HCT116 (cell line): ENCODE data around the gene TTLL11. TPM values are rescaled to one million over a fixed set of nuclear protein-coding genes. Genes with fewer than 3 reads are reported as not detected.

Source experiments
- ATAC-seq: fragments of 200-7000 bp; cut with Tn5 transposase; 2 replicates; pipeline ENCODE4 v1.9.1; 2020; ENCODE audit warnings: mild to moderate bottlenecking, moderate library complexity
- BruUV-seq: library from RNA; stranded (reverse); fragments of 400-500 nt; replicated peaks from 2 replicates; lab custom pipeline; 2021; lab: Mats Ljungman, UMichigan
- CTCF ChIA-PET: fragments of 300-600 bp; sonication (Branson Sonifier 250); formaldehyde crosslinking; loops from one replicate; lab custom pipeline; 2021; ENCODE audit warnings: antibody characterized with exemption; lab: Charles Lee
- POLR2A ChIA-PET: fragments of 300-600, 350-600 bp; sonication (Branson Sonifier 250); formaldehyde crosslinking; loops from one replicate; lab custom pipeline; 2021; ENCODE audit warnings: antibody characterized with exemption; lab: Charles Lee
- RAD21 ChIA-PET, 2 experiments: fragments of 300-600 bp; sonication (Branson Sonifier 250); formaldehyde crosslinking; loops; one replicate each; lab custom pipeline; 2023; ENCODE audit warnings: low total read pairs in 2 of 2; ENCODE audit not compliant: uncharacterized antibody in 2 of 2, unreplicated experiment in 2 of 2, low non-redundant PET in 1 of 2; lab: Charles Lee
- DNase-seq: peaks from one replicate; pipeline ENCODE4 v3.0.0-alpha.2; 2010; ENCODE audit warnings: low read depth, low spot score
- H2AFZ ChIP-seq: fragments of 200-600 bp; shearing (Covaris generic), sonication (generic); 2 replicates; pipeline ENCODE4 v1.6.1; 2017; ENCODE audit warnings: low read depth, mixed run types, mixed read lengths, antibody characterized with exemption, low read length; ENCODE audit not compliant: poor library complexity, severe bottlenecking
- H3K27ac ChIP-seq: 2 replicates; pipeline ENCODE4 v1.5.1; 2012; ENCODE audit warnings: low read depth, low read length
- H3K27me3 ChIP-seq: fragments of 200-600 bp; sonication (generic); 2 replicates; pipeline ENCODE4 v1.6.1; 2016; ENCODE audit warnings: mixed run types, low read length, mixed read lengths; ENCODE audit not compliant: insufficient read depth
- H3K36me3 ChIP-seq, 2 experiments: fragments of 200-500 bp in 1 of 2; fragments of 200-600 bp in 1 of 2; sonication (Bioruptor generic) in 1 of 2; sonication (generic) in 1 of 2; 2 replicates each; pipeline versions ENCODE4 v1.5.1 to v1.6.1; 2014 to 2016; ENCODE audit warnings: low read length in 2 of 2, inconsistent platforms in 1 of 2, mixed read lengths in 1 of 2, mixed run types in 1 of 2; ENCODE audit not compliant: insufficient read depth in 2 of 2, control insufficient read depth in 1 of 2
- H3K4me1 ChIP-seq, 2 experiments: fragments of 200-600 bp in 1 of 2; sonication (generic) in 1 of 2; 2 replicates each; pipeline versions ENCODE4 v1.5.1 to v1.6.1; 2012 to 2017; ENCODE audit warnings: low read length in 2 of 2, inconsistent platforms in 1 of 2, mild to moderate bottlenecking in 1 of 2, mixed read lengths in 1 of 2, mixed run types in 1 of 2, moderate library complexity in 1 of 2; ENCODE audit not compliant: insufficient read depth in 2 of 2, control insufficient read depth in 1 of 2
- H3K4me2 ChIP-seq: fragments of 200-600 bp; sonication (generic); 2 replicates; pipeline ENCODE4 v1.6.1; 2017; ENCODE audit warnings: mixed run types, low read length, mixed read lengths
- H3K4me3 ChIP-seq, 2 experiments: fragments of 200-600 bp in 1 of 2; sonication (generic) in 1 of 2; replicated peaks in 1 of 2; 2 replicates each; pipeline ENCODE4 v1.5.1; 2011 to 2016; ENCODE audit warnings: low read length in 2 of 2, control low read depth in 1 of 2, low read depth in 1 of 2, mild to moderate bottlenecking in 1 of 2, mixed read lengths in 1 of 2, mixed run types in 1 of 2
- H3K79me2 ChIP-seq: fragments of 200-600 bp; sonication (generic); 2 replicates; pipeline ENCODE4 v1.6.1; 2017; ENCODE audit warnings: mild to moderate bottlenecking, mixed run types, low read length, moderate library complexity, mixed read lengths; ENCODE audit not compliant: insufficient read depth
- H3K9ac ChIP-seq: fragments of 200-600 bp; sonication (generic); 2 replicates; pipeline ENCODE4 v1.6.1; 2016; ENCODE audit warnings: low read length, mixed read lengths
- H3K9me2 ChIP-seq: fragments of 200-600 bp; sonication (generic), shearing (Covaris generic); 2 replicates; pipeline ENCODE4 v1.6.1; 2017; ENCODE audit warnings: mixed run types, mild to moderate bottlenecking, moderate library complexity; ENCODE audit not compliant: insufficient read depth
- H3K9me3 ChIP-seq, 2 experiments: fragments of 200-500 bp in 1 of 2; fragments of 200-600 bp in 1 of 2; sonication (Bioruptor generic) in 1 of 2; sonication (generic) in 1 of 2; 2 replicates each; pipeline ENCODE4 v1.6.1; 2014 to 2017; ENCODE audit warnings: low read length in 2 of 2, mixed read lengths in 2 of 2, inconsistent platforms in 1 of 2, low read depth in 1 of 2, mild to moderate bottlenecking in 1 of 2, mixed run types in 1 of 2, moderate library complexity in 1 of 2; ENCODE audit not compliant: control insufficient read depth in 1 of 2, insufficient read depth in 1 of 2
- H4K20me1 ChIP-seq: fragments of 200-600 bp; sonication (generic), shearing (Covaris generic); 2 replicates; pipeline ENCODE4 v1.6.1; 2017; ENCODE audit warnings: mixed run types, mild to moderate bottlenecking, moderate library complexity; ENCODE audit not compliant: insufficient read depth
- ATF3 ChIP-seq: IDR thresholded peaks from 2 replicates; pipeline ENCODE4 v1.6.1; 2012
- CBX3 ChIP-seq: IDR thresholded peaks from 2 replicates; pipeline ENCODE4 v1.6.1; 2012; ENCODE audit warnings: low read depth
- CEBPB ChIP-seq: IDR thresholded peaks from 2 replicates; pipeline ENCODE4 v1.6.1; 2012; ENCODE audit warnings: low read depth
- ELF1 ChIP-seq: IDR thresholded peaks from 2 replicates; pipeline ENCODE4 v1.6.1; 2012; ENCODE audit warnings: low read depth, borderline replicate concordance
- EZH2 ChIP-seq: fragments of 200-600 bp; sonication (generic); IDR thresholded peaks from 2 replicates; pipeline ENCODE4 v1.6.1; 2017; ENCODE audit warnings: antibody characterized with exemption, mixed run types
- FOSL1 ChIP-seq: IDR thresholded peaks from 2 replicates; pipeline ENCODE4 v1.6.1; 2012; ENCODE audit warnings: low read depth
- POLR2A ChIP-seq: IDR thresholded peaks from 2 replicates; pipeline ENCODE4 v1.7.0; 2011; ENCODE audit warnings: borderline replicate concordance; ENCODE audit not compliant: insufficient read depth, insufficient read length; ENCODE audit errors: extremely low read depth
- POLR2AphosphoS5 ChIP-seq: IDR thresholded peaks from 2 replicates; pipeline ENCODE4 v1.6.1; 2011; ENCODE audit warnings: mild to moderate bottlenecking, low read depth, low read length, moderate library complexity
- SIN3A ChIP-seq: IDR thresholded peaks from 2 replicates; pipeline ENCODE4 v1.6.1; 2012; ENCODE audit warnings: low read depth
- SRF ChIP-seq: IDR thresholded peaks from 2 replicates; pipeline ENCODE4 v1.6.1; 2012; ENCODE audit warnings: low read depth
- TCF7L2 ChIP-seq: IDR thresholded peaks from 2 replicates; pipeline ENCODE4 v1.7.0; 2011; ENCODE audit warnings: borderline replicate concordance, inconsistent platforms; ENCODE audit not compliant: insufficient read depth, insufficient read length; ENCODE audit errors: extremely low read depth
- YY1 ChIP-seq: IDR thresholded peaks from 2 replicates; pipeline ENCODE4 v1.6.1; 2011; ENCODE audit warnings: low read length, low read depth, moderate library complexity, mild to moderate bottlenecking; ENCODE audit not compliant: insufficient replicate concordance; ENCODE audit errors: extremely low read depth
- ZBTB33 ChIP-seq: IDR thresholded peaks from 2 replicates; pipeline ENCODE4 v1.6.1; 2011; ENCODE audit warnings: mild to moderate bottlenecking, low read length, moderate library complexity; ENCODE audit not compliant: insufficient replicate concordance; ENCODE audit errors: extremely low read depth
- intact Hi-C: fragments of 100-400 bp; cut with micrococcal nuclease; formaldehyde crosslinking; loops from 2 replicates; pipeline ENCODE4 v1.10.0; 2022
- total RNA-seq: library from RNA; stranded (reverse); gene quantifications from one replicate; pipeline ENCODE4 v1.2.1, GENCODE V29; 2021; ENCODE audit not compliant: unreplicated experiment
- TF ChIP-seq, protein P1 (sequence below): IDR thresholded peaks from 2 replicates; pipeline ENCODE4 v1.6.1; 2012

Gene TTLL11
- total RNA-seq, 1 experiment from 2014 or later: 2.2 TPM

DNA sequence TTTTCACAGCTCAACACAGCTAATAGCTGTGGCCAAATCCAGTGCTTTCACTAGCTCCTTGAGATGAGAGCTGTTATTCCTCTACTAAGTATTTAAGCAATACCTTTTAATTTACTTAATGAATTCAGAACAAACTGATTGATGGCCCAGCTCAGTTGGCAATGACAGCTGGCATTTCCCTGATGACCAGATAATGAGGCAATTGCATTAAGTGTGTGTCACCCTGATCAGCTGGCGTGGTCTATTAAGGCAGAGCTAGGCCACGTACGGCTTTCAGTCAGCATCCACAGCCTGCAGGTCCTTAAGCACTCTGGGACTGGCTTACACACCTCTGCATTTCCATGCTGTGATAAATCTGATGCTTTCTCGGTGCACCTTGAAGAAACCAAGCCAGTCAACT is 34.4 kb downstream of the TTLL11 start:
- Histone ChIP-seq H3K9me2 (no peaks in the 10 kb centered on the region), H3K27ac (no peak overlapping the region), H3K4me2 (no peak overlapping the region), H3K4me1 (no peaks in the 10 kb centered on the region), H3K27me3 (no peaks in the 10 kb centered on the region; the same call in 1 of the 2 replicates)
- RAD21 ChIA-PET: no interaction called here
- no peak for TF ChIP-seq ELF1
- TF ChIP-seq YY1: no peak
- TF ChIP-seq SRF: no peak
- no peak for TF ChIP-seq TCF7L2
- TF ChIP-seq CBX3: no peak
- no peak for TF ChIP-seq FOSL1
- no peak for TF ChIP-seq EZH2
- TF ChIP-seq CEBPB: no peak
- TF ChIP-seq ZBTB33: no peak
- no peak for TF ChIP-seq SIN3A
- TF ChIP-seq, protein P1, sequence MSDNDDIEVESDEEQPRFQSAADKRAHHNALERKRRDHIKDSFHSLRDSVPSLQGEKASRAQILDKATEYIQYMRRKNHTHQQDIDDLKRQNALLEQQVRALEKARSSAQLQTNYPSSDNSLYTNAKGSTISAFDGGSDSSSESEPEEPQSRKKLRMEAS: no peak
- TF ChIP-seq POLR2A: no peak
- no peak for TF ChIP-seq POLR2AphosphoS5
- TF ChIP-seq ATF3: no peak
- TF ChIP-seq, all 23 proteins: peak for 0
- Histone ChIP-seq H3K9ac (no peak overlapping the region), H3K9me3 (no peaks in the 10 kb centered on the region), H3K79me2 (no peaks in the 10 kb centered on the region), H3K4me3 (no peak overlapping the region), H4K20me1 (no peaks in the 10 kb centered on the region), H3K36me3 (no peaks in the 10 kb centered on the region), H2AFZ (no peak overlapping the region)
- ATAC-seq: no peak
- no peak for DNase-seq
- BruUV-seq: no TSS peak
- ChIA-PET POLR2A (no interaction called here), CTCF (interaction anchor here (1.4 kb wide), 1 partner anchor 66 kb away, joined by 3 read pairs; no protein-coding TSS in a partner anchor)
- intact Hi-C loops: no loop called here
